HG02943 (cell line): Measurements from ENCODE around the gene TFPT.

Experiments
- ATAC-seq: cut with Tn5 transposase; IDR thresholded peaks from one replicate; pipeline ENCODE4 v1.9.1; 2021; ENCODE audit warnings: mild to moderate bottlenecking, low read depth, moderate library complexity; ENCODE audit not compliant: unreplicated experiment

Gene TFPT

DNA sequence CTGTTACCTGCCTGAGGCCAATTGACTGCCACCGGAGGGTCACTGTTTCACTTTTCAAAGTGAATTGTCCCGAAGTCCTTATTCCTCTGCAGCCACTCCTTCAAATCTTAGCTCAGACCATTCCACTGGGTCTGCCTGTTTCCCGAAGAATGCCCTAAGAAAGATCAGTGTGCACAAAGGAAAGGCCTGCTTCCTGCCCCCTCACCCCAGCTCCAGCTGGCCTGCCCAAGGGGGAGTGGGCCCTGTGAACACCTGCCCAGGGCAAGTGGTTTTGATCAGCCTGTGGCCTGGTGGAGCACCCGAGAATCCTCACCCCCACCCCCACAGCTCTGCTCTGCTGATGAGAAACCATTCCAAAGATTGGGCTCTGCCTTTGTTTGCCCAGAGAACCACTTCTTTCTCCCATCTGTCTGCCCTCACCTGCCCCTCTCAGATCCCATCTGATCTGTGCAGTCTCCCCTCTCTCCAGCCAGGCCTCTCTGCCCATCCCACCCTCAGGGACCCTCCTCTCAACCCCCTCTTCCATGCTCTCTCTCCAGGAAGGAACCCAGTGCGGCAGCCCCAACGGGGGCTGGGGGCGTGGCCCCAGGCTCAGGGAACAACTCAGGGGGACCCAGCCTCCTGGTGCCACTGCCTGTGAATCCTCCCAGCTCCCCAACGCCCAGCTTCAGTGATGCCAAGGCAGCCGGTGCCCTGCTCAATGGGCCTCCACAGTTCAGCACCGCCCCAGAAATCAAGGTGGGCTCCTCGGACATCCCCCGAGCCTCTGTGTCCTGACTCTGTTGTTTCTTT is 33.8 kb upstream of the TFPT start:
- no peak for ATAC-seq

DNA sequence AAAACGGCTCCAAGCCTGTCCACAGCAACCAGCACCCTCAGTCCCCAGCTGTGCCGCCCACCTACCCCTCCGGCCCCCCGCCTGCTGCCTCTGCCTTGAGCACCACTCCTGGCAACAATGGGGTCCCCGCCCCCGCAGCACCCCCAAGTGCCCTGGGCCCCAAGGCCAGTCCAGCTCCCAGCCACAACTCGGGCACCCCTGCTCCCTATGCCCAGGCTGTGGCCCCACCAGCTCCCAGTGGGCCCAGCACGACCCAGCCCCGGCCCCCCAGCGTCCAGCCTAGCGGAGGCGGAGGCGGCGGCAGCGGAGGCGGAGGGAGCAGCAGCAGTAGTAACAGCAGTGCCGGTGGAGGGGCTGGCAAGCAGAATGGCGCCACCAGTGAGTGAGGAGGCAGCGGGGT is 32.7 kb upstream of the TFPT start:
- no peak for ATAC-seq

DNA sequence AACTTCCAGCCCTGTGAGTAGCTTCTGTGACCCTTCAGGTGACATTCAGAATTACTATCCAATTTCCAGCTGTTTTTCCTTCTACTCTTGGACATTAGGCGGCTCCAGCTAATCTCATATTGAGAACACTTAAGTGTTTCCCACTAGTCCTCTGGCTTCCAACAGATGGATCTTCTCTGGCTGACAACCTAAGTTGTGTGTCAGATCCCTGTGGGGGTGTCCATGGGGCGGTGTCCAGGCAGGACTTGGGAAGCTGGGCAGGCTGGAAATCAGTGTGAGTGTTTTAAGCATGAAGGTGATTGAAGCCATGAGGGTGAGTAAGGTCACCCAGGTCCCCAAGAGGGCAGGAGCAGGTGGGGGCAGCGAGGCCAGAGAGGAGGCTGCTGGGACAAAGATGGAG is 32.2 kb upstream of the TFPT start:
- ATAC-seq, result no peak

DNA sequence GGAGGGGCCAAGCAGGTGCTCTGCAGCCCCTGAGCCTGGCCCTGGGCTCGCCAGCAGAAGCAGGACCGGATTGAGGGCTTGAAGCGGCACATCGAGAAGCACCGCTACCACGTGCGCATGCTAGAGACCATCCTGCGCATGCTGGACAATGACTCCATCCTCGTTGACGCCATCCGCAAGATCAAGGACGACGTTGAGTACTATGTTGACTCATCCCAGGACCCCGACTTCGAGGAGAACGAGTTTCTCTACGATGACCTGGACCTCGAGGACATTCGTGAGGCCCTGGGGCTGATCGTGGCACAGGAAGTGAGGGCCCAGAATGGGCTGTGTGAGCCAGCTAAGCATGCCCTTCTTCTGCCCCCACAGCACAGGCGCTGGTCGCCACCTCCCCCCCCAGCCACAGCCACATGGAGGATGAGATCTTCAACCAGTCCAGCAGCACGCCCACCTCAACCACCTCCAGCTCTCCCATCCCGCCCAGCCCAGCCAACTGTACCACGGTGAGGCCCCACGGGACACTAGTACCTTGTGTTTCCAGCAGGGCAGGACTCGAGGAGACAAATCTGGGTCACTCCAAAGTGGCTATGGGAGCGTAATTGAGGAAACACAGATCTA is 30.2 kb upstream of the TFPT start:
- no peak for ATAC-seq

DNA sequence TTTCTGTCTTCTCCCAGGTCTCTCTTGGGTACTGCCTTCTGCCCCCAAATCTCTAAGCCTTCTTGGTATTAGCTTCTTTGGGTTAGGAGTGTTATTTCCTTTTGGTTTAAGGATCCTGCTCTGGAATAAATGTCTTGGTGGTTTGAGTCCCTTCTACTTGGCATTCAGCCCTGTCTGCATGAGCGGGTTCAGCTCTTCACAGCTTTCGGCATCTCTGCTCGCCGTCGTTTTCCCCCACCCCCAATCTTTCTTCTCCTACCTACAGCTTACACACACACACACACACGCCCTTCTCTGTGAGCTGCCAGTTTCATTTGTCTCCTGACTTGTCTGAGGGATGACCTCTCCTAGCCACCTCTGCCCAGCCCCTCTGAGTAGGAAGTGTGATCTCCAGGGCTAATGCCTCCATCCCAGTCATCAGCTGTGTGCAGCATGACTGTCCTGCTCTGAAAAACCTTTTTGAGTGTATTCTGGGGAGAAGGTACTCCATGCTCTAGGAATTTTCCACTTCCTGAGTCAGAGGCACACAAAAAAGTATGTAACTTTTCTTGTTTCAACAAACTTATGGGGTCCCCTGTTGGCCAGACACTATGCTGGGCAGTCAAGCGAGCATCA is 26.8 kb upstream of the TFPT start:
- ATAC-seq, result no peak

DNA sequence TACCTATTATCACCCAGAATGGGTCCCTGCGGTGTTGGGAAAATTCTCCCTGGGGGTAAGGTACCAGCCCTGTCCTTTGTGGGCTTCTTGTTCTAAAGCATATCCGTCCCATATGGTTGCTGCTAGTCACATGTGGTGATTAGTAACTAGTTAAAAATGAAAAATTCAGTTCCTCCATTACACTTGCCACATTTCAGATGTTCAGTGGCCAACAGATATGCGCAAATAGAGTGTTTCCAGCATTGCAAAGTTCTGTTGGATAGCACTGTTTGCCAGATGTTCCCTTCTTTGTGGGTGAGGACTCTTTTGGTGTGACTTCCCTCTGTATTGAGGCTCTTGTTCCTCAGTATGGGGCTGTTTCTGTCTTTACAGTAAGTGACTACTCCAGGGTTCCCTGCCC is 25.9 kb upstream of the TFPT start:
- ATAC-seq, result no peak

DNA sequence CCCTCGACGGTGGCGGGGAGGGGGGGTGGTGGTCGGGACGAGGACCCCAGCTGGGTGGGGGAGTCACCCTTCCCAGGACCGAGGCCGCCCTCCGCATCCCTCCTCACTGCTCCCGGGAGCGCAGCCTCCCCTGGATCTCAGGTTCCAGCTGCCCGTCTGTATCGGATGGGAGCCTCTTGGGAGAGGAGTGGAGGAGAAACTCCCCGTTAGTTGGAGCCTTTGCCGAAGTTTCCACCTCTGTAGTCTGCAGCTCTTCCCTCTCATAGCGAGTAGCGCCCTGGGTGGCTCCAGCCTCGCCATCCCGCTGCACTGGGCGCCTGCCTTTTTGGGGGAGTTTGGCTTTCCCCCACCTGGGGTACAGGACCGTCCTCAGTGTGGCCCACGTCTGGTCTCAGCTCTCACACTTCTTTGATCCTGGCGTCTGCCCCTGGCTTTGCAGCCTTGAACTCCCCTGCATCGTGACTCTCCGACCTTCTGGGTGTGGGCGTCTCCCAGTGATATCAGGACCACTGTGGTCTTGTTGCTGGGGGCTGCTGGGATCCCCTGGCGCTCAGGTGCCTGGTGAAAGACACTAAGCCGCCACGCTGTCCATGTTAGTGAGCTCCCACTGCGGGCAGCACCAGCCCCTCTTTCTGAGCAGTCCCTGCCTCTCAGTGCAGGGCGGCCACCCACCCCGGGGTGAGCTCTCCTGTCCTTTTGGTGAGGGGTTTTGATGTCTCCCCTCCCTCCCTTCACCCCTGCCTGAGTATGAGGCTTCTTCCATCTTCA is 23.2 kb upstream of the TFPT start:
- no peak for ATAC-seq

DNA sequence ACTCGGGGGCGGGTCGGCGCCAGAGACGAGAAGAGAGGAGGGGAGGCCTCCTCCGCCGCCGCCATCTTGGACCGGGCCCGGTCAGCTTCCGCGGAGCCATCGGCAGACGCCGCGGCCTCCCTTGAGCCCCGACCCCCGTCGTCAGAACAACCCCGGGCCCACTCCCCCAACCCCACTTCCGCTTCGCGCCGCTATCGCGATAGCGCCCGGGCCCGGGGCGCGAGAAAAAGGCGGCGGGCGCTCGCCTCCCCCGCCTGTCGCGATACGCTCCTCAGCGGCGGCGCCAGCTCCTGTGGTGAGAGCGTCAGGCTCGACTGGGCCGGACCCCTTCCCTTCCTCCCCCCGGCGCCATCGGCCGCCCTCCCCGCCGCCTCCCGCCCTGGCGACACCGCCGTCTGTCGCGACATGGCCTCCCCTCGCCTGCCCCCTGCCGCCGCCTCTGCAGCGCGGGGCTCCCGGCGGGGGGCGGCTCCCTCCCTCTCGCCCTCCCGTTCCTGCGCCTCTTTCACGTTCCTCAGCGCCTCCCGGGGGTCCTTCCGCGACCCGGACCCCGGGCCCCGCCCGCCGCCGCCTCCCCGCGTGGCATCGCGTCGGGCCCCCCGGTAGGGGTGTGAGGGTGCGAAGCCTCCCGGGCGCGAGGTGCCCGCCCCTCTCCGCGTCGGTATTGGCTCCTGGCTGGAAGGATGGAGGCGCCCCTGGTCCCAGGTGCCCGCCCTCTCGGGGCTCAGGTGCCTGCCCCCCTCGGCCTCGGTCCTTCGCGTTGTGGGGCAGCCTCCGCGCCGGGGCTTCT is 22.4 kb upstream of the TFPT start, which contains the start of gene CNOT3:
Gene CNOT3 (plus strand): TSS at position 64 of the 790 bp plus-strand sequence. CDS start 5,217 bp downstream, outside the sequence.
- no peak for ATAC-seq

DNA sequence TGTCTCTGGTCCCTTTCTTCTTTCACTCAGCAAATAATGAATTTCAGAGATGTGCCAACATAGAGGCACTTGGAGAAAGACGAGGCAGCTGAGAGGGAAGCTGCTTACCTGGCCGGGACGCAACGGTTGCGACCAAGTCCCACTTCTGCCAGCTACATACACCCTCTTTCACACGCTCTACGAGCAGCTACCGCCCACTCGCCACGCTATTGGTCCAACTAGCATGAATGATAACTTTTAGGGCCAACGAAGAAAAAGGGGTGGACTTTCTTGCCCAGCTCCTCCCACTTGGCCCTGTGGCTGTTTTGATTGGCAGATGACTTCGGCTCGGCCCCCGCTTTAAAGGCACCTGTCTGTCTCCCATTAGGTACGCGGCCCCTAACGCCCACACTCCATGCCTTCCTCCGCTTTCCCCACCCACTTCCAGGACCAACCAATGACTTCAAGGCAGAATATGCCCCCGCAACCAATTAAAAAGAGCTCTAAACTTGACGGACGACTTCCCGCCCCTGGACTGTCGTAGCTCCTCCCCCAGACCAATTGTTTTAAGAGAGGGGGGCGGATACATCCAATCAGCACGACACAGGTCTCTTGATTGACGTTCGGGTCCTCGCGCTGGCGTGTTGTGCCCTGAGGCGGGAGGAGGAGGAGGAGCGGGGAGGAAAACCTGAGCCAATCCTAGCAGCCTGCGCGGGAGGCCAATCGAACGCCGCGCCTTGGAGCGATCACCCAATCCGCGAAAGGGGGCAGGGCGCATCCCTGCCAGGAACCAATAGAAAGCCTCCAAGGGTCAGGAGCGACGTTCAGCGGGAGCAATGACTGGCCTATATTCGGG is 21.6 kb upstream of the TFPT start:
- peak; percentile 78 for ATAC-seq

DNA sequence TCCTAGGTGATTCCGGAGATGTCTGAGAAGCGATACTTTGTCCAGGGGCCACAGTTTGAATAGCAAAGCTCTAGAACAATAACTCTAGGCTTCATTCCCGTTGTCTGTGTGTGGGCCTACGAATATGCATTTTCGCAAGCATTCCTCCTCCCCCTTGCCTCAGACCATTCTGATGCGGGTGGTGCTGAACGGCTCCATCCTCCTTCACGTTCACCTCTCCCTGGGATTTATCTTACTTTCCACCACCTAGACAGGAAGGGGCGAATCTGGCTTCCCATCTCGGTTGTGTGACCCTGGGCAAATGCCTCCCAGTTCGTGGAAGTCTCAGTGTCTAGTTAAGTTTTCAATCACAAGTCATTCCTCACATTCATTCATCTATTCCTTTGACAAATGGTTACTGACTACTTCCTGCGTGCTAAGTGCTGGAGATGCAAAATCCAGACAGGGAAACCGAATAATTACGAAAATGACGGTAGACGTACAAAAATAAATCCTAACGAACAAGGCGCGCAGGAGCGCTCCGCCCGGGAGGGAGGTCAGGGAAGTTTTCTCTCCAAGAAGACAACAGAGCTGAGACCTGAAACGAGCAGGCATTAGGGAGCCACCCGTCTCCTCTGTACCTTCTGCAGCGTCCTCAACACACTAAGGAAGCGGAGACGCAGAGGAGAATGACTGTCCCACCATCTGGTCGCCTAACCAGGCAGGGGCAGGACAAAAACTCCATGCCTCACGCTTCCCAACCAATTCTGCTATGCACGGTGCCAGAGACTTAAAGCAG is 20.8 kb upstream of the TFPT start:
- no peak for ATAC-seq

DNA sequence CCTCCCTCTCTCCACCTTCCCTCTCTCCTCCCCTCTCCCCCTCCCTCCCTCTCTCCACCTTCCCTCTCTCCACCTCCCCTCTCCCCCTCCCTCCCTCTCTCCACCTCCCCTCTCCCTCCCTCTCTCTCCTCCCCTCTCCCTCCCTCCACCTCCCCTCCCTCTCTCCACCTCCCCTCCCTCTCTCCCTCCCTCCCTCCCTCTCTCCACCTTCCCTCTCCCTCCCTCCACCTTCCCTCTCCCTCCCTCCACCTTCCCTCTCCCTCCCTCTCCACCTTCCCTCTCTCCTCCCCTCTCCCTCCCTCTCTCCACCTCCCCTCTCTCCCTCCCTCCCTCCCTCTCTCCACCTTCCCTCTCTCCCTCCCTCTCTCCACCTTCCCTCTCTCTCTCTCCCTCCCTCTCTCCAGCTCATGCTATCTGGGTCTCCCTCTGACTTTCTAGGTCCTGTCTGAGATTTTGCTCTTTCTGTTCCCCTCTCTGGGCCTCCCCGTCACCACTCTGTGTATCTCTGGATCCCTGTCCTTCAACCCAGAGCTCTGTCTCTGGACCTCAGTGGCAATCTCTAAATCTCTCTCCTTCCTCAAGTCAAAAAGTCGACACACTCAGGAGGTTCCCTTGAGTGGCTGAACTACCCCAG is 18.6 kb upstream of the TFPT start:
- ATAC-seq, result no peak

DNA sequence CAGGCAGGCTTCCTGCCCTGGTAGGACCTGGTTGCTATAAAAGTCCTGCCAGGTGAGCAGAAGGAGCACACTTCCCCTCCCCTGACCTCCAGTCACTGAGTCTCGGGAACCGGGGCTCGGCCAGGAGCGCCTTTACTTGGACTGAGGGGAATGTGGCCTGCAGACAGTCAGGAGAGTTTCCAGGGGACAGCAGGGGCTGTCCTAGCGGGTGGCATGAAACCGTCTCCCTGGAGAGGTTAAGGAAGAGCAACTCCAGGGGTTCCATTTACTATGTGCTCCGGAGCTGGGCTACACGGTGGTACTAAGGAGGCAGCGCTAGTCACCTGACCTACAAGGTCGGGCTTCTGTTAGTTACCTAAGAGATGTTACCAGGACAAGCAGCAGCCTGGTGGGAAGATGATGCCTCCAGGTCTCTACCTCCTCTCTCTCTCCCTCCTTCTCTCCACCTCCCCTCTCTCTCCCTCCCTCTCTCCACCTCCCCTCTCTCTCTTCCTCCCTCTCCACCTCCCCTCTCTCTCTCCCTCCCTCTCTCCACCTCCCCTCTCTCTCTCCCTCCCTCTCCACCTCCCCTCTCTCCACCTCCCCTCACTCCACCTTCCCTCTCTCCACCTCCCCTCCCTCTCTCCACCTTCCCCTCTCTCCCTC is 18.0 kb upstream of the TFPT start:
- ATAC-seq, result no peak

DNA sequence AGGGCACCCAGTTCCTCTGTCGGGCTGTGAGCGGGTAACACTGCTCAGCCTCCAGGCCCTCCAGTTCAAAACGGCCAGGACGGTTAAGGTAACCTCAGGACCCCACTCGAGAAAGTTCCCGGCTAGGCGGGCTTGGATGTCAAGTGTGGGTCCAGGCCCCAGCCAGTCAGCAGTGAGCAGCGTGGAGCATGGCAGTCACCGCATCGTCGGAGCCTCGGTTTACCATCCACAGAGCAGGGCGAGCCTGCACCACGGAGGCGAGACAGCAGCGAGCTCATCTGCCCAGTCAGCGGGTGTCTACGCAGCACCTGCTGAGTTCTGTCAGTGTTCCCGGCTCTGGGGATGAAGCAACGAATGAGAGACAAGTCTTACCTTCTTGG is 14.2 kb upstream of the TFPT start:
- no peak for ATAC-seq

DNA sequence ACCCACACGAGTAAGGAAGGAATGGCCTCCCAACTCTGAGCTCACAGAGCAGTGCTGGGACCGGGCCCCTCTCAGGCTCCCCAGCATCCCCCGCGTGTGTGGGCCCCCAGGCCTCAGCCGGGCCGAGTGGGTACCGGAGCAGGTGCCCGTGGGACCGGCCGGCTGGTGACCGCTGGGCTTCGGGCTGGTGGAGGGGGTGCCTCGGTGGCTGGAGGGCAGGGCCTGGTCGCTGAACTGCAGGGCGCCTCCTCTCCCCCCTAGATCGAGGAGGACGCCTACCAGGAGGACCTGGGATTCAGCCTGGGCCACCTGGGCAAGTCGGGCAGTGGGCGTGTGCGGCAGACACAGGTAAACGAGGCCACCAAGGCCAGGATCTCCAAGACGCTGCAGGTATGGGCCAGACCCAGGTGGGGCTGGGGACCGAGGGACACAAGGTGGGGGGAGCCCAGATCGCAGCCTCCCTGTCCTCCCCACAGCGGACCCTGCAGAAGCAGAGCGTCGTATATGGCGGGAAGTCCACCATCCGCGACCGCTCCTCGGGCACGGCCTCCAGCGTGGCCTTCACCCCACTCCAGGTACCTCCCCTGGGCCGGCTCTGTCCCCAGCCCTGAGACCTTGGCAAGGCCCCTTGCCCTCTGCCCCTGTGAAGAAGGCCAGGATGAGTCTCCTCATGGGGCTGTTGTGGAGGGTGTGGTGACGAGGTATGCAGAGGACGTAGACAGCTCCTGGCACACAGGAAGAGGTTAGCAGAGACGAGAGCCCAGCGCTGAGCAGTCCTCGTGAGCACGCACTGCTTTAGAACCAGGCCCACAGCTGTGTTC is 13.5 kb upstream of the TFPT start:
- ATAC-seq, result no peak

DNA sequence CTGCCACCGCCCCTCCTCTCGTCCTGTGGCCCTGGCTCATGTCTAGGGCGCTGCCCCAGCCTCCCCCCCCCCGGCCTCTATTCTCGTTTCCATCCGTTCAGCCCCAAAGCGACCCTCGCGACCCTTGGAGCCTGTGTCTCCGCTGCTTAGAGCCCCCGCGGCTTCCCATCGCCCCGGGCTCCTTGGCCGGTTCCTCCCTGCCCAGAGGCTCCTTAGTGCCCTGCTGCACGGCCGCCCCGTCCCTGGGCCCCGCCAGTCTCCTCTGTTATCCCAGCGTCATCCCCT is 12.9 kb upstream of the TFPT start:
- no peak for ATAC-seq

DNA sequence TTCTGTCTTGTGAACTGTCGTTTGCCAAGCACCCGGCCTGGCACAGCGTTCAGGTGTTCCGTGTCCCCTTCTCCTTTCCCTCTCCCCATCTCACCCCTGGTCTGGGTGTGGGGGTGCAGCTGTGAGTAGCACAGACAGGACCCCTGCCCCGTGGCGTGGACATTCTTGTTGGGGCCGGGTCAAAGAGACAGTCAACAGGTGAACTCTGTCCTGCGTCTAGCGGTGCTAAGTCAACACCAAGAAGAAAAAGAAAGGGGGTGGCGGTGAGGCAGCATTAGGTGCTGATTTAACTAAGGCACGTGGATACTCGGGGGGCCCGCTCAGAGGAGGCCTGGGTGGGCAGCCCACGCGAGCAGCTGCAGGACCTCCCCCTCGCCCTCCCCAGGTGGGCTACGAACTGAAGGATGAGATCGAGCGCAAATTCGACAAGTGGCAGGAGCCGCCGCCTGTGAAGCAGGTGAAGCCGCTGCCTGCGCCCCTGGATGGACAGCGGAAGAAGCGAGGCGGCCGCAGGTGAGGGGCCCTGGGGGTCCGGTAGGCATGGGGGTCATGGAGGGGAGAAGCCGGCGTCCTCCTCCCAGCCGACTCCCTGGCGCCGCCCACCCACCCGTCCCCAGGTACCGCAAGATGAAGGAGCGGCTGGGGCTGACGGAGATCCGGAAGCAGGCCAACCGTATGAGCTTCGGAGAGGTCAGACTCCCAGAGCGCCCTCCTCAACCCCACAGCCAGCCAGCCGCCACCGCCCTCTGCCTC is 12.4 kb upstream of the TFPT start:
- no peak for ATAC-seq
